Right hindlimb (tissue), 1 donor: ENCODE data around the gene KLRC1.
"Not testable (repeated sequence)": the region's sequence is repeated elsewhere in the genome, so short reads cannot be mapped to it uniquely, and the experiment has no call there.

ENCODE experiments used
- DNase-seq: peaks from one replicate; pipeline ENCODE4 v3.0.0-alpha.2; 2018

KLRC1 gene

DNA sequence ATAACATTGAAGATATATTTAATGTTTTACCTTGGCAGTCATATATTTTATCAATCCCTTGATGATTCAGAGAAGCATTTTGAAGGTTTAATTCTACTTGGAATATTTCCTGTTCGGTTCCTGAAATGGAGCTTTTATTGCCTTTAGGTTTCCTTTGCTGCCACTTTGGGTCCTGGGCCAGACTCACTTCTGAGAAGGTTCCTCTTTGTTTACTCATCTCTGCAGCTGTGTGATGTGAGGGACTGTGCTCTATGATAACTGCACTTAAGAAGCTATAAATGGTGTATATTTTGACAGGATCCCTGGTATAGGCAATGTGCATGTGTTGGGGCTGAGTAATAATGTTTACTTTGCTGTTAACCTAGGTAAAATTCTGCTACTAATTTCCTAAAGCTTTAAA lies 32.8 kb downstream of the KLRC1 start, which contains the start of gene KLRC3:
Gene KLRC3 (minus strand): TSS at position 262 of the 400 bp plus-strand sequence. CDS start 45 bp downstream, at position 217.
- DNase-seq: not testable (repeated sequence)

DNA sequence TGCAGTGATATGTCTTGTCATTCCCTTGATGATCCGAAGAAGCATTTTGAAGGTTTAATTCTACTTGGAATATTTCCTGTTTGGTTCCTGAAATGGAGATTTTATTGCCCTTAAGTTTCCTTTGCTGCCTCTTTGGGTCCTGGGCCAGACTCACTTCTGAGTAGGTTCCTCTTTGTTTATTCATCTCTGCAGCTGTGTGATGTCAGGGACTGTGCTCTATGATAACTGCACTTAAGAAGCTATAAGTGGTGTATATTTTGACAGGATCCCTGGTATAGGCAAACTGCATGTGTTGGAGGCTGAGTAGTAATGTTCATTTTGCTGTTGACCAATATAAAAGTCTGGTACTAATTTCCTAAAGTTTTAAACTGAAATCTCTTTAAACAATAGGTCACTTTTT lies 43.8 kb downstream of the KLRC1 start, which contains the start of gene KLRC4:
Gene KLRC4 (minus strand): TSS at position 366 of the 400 bp plus-strand sequence. CDS start 182 bp downstream, at position 184.
- no peak for DNase-seq

DNA sequence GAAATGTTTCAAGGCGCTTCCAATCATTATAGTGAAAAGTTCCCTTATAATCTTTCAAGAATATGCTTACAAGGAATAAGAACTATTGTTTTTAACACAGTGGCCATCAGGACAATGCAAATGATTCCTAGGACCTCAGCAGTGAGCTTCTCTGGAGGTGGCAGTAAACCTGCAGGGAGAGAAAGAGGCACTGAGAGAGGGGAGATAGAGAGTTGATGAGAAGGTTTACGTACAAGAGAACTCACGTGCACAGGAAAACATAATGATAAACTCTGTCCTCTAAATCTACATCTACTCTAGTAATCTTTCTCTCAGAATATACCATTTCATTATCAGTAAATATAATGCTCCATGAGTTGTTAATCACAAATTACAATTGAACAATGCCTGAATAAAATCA lies 44.3 kb downstream of the KLRC1 start:
- no peak for DNase-seq

DNA sequence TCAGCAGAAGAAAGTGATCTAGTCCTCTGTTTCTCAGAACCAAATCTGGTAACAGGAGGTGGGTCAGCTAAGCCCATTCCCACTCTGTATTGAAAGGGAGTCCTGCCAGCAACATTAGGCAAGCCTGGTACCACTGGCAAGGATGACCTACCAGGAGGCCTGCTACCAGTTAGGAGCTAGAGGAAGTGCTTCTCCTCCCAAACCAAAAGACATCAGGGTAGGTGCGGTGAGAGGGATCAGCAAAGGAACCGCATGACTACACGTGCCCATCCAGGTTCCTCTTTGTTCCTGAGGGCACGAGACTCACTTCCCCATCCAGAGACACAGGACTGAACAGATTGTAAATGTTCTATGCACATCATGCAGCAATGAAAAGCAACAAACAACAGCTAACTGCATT lies 46.5 kb downstream of the KLRC1 start:
- no peak for DNase-seq

DNA sequence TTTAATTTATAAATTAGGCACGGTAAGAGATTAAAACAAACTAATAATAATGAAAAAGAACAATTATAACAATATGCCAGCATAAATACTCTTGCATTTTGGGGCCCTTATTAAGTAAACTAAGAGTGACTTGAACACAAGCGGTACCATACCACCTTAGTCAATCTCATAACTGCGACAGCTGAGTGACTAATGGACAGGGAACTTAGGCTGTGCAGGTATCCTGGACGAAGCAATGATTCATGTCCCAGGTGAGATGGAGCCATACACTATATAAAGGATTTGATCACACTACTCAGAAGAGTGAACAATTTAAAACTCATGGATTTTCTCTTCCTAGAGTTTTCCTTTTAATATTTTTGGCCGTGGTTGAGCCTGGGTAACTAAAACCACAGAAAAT lies 47.9 kb downstream of the KLRC1 start:
- DNase-seq: no peak

DNA sequence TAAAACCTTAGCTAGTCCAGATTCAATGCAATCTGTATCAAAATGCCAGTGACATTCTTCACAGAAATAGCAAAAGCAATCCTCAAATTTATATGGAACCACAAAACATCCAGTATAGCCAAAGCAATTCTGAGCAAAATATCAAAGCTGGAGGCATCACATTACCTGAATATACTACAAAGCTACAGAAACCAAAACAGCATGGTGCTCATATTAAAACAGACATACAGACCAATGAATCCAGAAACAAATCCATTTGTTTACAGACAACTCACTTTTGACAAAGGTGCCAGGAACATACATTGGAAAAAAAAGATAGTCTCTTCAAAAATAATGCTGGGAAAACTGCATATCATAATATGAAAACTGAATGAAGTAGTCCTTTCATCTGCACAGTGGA lies 48.4 kb downstream of the KLRC1 start:
- no peak for DNase-seq

DNA sequence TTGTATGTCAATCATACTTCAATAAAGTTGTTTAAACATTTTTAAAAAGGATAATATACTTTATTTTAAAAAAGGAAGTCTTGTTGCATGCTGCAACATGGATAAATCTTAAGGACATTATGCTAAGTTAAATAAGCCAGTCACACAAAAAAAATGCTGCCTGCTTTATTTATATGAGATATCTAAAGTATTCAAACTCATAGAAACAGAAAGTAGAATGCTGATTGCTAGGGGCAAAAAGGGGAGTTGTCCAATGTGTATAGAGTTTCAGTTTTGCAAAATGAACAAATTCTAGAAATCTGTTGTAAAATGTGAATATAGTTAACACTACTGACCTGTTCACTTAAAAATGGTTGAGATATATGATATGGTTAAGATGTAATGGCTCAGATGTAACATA lies 52.3 kb downstream of the KLRC1 start:
- DNase-seq: no peak

DNA sequence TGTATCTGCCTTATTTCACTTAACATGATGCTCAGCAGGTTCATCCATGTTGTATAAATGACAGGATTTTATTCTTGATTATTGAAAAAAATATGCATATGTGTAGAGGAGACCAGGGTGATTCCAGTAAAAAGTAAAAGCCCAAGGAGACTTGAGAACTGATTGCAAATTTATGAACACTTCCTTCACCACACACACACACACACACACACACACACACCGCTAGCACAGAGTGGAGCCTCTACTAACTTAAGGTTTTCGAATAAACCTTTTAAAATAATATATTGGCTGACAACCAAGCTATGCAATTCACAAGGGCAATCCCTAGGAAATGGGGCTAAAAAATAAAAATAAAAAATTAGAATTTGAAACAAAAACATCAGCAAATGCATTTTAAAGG lies 55.0 kb downstream of the KLRC1 start:
- DNase-seq: no peak

DNA sequence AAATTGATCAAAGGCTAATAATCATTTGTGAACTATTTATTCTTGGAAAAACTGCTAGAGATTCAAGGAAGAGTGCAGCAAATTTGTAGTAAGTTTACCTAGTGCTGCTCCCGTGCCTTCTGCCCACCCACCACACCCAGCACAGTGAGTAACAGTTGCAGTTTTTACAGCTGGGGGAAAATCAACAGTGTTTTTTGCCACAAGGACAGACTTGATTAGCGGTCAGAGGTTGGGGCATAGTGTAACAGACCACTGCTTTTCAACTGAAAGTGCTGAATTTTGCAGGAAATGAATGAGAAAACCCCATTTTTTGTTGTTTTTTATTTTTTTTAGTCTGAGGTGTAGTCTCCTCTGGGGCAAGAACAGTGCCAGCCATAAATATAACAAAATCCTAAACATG lies 55.9 kb downstream of the KLRC1 start:
- DNase-seq: no peak

DNA sequence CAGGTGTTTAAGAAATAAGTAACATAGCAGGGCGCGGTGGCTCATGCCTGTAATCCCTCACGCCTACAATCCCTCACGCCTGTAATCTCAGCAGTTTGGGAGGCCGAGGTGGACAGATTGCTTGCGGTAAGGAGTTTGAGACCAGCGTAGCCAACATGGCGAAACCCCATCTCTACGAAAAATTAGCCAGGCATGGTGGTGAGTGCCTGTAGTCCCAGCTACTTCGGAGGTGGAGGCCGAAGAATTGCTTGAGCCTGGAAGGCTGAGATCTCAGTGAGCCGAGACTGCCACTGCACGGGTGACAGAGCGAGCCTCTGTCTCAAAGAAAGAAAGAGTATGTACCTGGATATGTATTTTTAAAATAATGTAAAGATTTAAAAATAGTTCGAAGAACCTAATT lies 57.0 kb downstream of the KLRC1 start:
- DNase-seq: not testable (repeated sequence)
